AG04449 (cell line): ENCODE measurements around the gene BRIX1.

Experiments
- CTCF ChIA-PET: fragments of 350-600 bp; formaldehyde crosslinking; extraction: SDS; loops from one replicate; lab custom pipeline; 2021; ENCODE audit warnings: antibody characterized with exemption; lab: Yijun Ruan, JAX
- POLR2A ChIA-PET: fragments of 400-600, 350-600 bp; formaldehyde crosslinking; extraction: SDS; loops from one replicate; lab custom pipeline; 2020; ENCODE audit warnings: antibody characterized with exemption, inconsistent platforms; lab: Yijun Ruan, JAX
- DNase-seq: peaks from one replicate; pipeline ENCODE4 v3.0.0-alpha.2; 2010; ENCODE audit warnings: low read depth, low spot score
- H3K4me3 ChIP-seq: 2 replicates; pipeline ENCODE4 v1.5.1; 2011; ENCODE audit warnings: low read depth, mild to moderate bottlenecking, control low read depth, low read length
- TF ChIP-seq, protein P1 (sequence below): IDR thresholded peaks from one replicate; pipeline ENCODE4 v1.5.1; 2011; ENCODE audit warnings: mild to moderate bottlenecking, moderate library complexity, low read length, control low read depth, inconsistent platforms; ENCODE audit not compliant: insufficient read depth; ENCODE audit errors: missing control alignments

BRIX1 gene

DNA sequence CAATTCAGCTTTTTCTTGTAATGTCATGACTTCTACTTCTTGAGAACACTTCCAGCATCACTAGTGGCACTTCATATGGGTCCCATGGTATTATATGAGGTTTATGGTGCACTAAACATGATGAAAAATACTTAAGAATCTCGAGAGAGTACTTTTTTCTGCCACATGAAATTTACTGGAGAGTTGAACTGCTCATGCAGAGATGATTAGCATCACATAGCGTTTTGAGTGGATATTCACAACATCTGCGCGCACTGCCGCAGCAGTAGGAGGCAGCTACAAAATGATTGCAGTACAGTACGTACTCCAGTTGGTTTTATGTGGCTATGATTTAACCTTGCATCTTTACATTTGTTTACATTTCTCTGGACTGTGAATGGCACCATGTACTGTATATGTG lies 14.9 kb upstream of the BRIX1 start:
- ChIA-PET POLR2A (no interaction called here), CTCF (interaction anchor here (1.0 to 18.8 kb wide), 5 partner anchors 9 to 422 kb away, joined by 3 to 687 read pairs (median 3); no protein-coding TSS in a partner anchor)
- no peak for DNase-seq
- TF ChIP-seq, protein P1, sequence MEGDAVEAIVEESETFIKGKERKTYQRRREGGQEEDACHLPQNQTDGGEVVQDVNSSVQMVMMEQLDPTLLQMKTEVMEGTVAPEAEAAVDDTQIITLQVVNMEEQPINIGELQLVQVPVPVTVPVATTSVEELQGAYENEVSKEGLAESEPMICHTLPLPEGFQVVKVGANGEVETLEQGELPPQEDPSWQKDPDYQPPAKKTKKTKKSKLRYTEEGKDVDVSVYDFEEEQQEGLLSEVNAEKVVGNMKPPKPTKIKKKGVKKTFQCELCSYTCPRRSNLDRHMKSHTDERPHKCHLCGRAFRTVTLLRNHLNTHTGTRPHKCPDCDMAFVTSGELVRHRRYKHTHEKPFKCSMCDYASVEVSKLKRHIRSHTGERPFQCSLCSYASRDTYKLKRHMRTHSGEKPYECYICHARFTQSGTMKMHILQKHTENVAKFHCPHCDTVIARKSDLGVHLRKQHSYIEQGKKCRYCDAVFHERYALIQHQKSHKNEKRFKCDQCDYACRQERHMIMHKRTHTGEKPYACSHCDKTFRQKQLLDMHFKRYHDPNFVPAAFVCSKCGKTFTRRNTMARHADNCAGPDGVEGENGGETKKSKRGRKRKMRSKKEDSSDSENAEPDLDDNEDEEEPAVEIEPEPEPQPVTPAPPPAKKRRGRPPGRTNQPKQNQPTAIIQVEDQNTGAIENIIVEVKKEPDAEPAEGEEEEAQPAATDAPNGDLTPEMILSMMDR: no peak
- H3K4me3 ChIP-seq: no peak overlapping the region

DNA sequence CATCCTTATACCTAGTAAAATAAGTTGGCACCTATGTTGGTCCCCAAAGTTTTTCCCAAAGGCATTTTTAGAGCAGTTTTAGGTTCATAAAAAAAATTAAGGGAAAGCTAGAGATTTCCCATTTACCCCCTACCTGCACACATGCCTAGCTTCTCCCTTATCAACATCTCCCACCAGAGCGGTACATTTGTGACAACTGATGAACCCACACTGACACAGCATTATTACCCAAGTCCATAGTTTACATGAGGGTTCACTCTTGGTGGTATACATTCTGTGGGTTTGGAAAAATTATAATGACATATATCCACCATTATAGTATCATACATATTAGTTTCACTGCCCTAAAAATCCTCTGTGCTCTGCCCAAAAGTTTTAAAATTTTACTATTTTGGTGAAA lies 12.3 kb upstream of the BRIX1 start:
- no peak overlapping the region for H3K4me3 ChIP-seq
- TF ChIP-seq, protein P1: no peak
- ChIA-PET CTCF (interaction anchor here (1.0 to 18.8 kb wide), 5 partner anchors 9 to 425 kb away, joined by 3 to 687 read pairs (median 6); partner anchors contain the start of genes BRIX1 and RAD1), POLR2A (interaction anchor here (1.1 kb wide), 1 partner anchor 12 kb away, joined by 3 read pairs; the partner anchor contains the start of genes BRIX1 and RAD1)
- no peak for DNase-seq

DNA sequence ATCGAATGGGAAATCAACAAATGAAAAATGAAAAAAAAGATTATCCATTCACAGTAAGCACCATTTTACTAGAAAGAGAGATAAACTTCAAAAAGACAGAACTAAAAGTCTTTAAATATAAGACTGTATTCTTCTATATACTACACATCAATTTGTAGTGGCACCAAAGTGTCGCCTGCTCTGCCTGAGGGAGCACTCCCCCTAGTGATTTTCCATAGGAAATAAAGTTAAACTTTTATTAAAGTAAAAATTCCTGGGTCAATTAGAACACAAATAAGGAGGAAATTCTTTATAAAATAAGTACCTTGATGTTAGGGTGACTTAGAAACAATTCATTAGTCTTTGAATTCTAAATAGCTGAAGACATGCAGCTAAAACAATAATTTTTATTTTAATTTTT lies 9.9 kb upstream of the BRIX1 start:
- ChIA-PET POLR2A (interaction anchor here (1.4 kb wide), 1 partner anchor 10 kb away, joined by 4 read pairs; the partner anchor contains the start of genes BRIX1 and RAD1), CTCF (interaction anchor here (1.1 to 18.8 kb wide), 9 partner anchors 7 to 427 kb away, joined by 3 to 687 read pairs (median 8); partner anchors contain the start of genes BRIX1 and RAD1)
- no peak for DNase-seq
- no peak overlapping the region for H3K4me3 ChIP-seq
- TF ChIP-seq, protein P1: no peak

DNA sequence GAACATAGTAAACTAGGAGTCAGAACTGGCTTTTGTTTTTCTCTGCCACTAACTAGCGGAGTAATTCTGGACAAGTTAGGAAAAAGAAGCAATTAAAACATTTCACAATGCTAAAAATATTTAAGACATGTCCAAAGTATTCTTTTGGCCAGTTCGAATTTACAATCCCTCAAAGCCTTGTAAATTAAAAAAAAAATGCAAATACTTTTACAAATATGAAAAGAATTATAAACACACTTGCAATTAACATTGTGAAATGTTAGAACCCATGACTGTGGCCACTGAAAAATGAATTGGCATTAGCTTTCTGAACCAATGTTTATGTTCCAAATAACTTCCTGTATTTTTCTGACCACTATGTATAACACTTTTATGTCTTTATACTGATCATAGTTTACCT lies 2.4 kb upstream of the BRIX1 start:
- H3K4me3 ChIP-seq: no peak overlapping the region
- CTCF ChIA-PET: interaction anchor here (4.6 kb wide), 1 partner anchor 15 kb away, joined by 18 read pairs; no protein-coding TSS in a partner anchor
- TF ChIP-seq, protein P1: no peak
- DNase-seq: peak; percentile 77
- POLR2A ChIA-PET: no interaction called here

DNA sequence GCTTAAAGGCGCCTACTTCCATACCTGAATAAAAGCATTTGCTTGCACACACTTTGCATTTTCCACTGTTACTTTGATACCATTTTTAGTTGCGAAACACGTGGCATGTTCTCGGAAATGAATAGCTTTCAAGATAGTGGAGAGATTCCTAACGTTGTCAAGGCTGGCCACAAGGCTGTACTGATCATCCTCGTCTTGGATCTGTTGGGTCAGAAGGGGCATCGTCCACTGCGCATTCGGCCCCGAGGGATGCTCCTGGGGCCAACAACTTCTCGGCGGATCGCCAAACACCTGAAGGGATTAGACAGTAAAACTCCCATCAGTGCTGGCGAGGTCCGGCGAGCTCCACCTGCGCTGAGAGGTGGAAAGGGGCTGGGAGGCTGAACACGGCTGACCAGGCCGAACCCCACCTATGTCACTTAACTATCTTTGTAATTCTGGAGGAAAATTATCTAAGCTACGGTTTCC lies 806 bp upstream of the BRIX1 start:
- ChIA-PET POLR2A (interaction anchor here (0.6 to 2.7 kb wide), 8 partner anchors 9 to 381 kb away, joined by 3 to 14 read pairs (median 4); partner anchors contain the start of gene DNAJC21), CTCF (interaction anchor here (0.6 to 4.4 kb wide), 9 partner anchors 9 to 438 kb away, joined by 3 to 18 read pairs (median 6); partner anchors contain the start of gene DNAJC21)
- H3K4me3 ChIP-seq: peak overlapping the region; percentile 93
- TF ChIP-seq, protein P1: no peak
- DNase-seq: no peak

DNA sequence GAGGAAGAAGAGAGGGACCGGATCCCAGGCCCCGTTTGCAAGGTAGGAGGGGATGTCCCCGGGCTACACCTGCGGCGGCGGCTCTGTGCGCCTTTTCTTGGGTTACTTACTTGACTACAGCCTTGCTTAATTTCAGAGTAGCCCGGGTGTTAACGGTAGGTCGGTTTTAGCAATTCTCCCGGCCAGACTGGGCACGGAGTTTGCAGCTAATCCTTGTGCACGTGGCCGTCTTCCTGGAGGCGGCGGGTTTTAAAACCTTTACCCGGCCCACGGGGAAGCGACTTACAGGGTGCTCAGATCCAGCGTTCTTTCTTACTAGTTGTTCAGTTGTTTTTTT lies 313 bp downstream of the BRIX1 start:
- ChIA-PET CTCF (interaction anchor here (1.1 to 4.4 kb wide), 10 partner anchors 10 to 441 kb away, joined by 3 to 18 read pairs (median 6); partner anchors contain the start of gene DNAJC21), POLR2A (interaction anchor here (0.7 to 2.7 kb wide), 7 partner anchors 8 to 422 kb away, joined by 3 to 14 read pairs (median 4); partner anchors contain the start of gene DNAJC21)
- no peak for DNase-seq
- H3K4me3 ChIP-seq: peak overlapping the region; percentile 93
- TF ChIP-seq, protein P1: no peak
